BJ (cell line): ENCODE measurements around the gene MYOG. TPM values are rescaled to one million over a fixed set of nuclear protein-coding genes. Genes with fewer than 3 reads are reported as not detected.

Experiments
- CTCF ChIA-PET: fragments of 350-600 bp; formaldehyde crosslinking; extraction: SDS; loops from one replicate; lab custom pipeline; 2021; ENCODE audit warnings: antibody characterized with exemption, inconsistent platforms; lab: Yijun Ruan, JAX
- POLR2A ChIA-PET: fragments of 300-600 bp; sonication (Branson Sonifier 250); formaldehyde crosslinking; extraction: SDS; loops from one replicate; lab custom pipeline; 2021; ENCODE audit warnings: antibody characterized with exemption; lab: Charles Lee
- DNase-seq: peaks from one replicate; pipeline ENCODE4 v3.0.0-alpha.2; 2011; ENCODE audit warnings: low read depth
- H3K27me3 ChIP-seq: 2 replicates; pipeline ENCODE4 v1.6.0; 2011; ENCODE audit warnings: low read length; ENCODE audit not compliant: control insufficient read depth, insufficient read depth
- H3K36me3 ChIP-seq: 2 replicates; pipeline ENCODE4 v1.5.1; 2011; ENCODE audit warnings: low read length; ENCODE audit not compliant: control insufficient read depth, insufficient read depth
- H3K4me3 ChIP-seq: 2 replicates; pipeline ENCODE4 v1.5.1; 2011; ENCODE audit warnings: low read depth, mild to moderate bottlenecking, control low read depth, low read length
- CTCF ChIP-seq: IDR thresholded peaks from 2 replicates; pipeline ENCODE4 v1.5.1; 2011; ENCODE audit warnings: low read depth, mild to moderate bottlenecking, control low read depth, inconsistent platforms, low read length, moderate library complexity; ENCODE audit not compliant: insufficient read depth
- polyA minus RNA-seq: library from RNA; depleted of rRNA, polyadenylated mRNA; stranded (reverse); fragments of >200 nt; gene quantifications from 2 replicates; pipeline ENCODE4 v1.2.3, GENCODE V29; 2011; rRNA and poly(A)+ RNA removed
- polyA plus RNA-seq: library from polyadenylated mRNA; depleted of rRNA; stranded (reverse); fragments of >200 nt; gene quantifications from 2 replicates; pipeline ENCODE4 v1.2.3, GENCODE V29; 2011; rRNA removed

The MYOG gene
- not detected in 2 replicates for polyA plus RNA-seq
- polyA minus RNA-seq, result not detected in 2 replicates

GRCh38 chr1:203085528-203086406 is at the start of gene MYOG:
MYOG (minus strand) TSS chr1:203086012; CDS start chr1:203085961, 51 bp downstream.
- Histone ChIP-seq H3K36me3 (no peaks in the 10 kb centered on the region), H3K4me3 (no peak within 1 kb of the TSS), H3K27me3 (peaks cover 20% of the 10 kb centered on the region)
- no peak for DNase-seq
- ChIA-PET POLR2A (no interaction called here), CTCF (interaction anchor here (1.1 to 3.0 kb wide), 6 partner anchors 8 to 181 kb away, joined by 4 to 12 read pairs (median 4); no protein-coding TSS in a partner anchor)
- TF ChIP-seq CTCF, result no peak

- H3K4me3 ChIP-seq, result no peak overlapping the region
- DNase-seq, result no peak
- H3K36me3 ChIP-seq, result no peaks in the 10 kb centered on the region
- CTCF ChIA-PET, result interaction anchor here (0.9 to 6.0 kb wide), 7 partner anchors 16 to 135 kb away, joined by 4 to 34 read pairs (median 8); no protein-coding TSS in a partner anchor
- no peak for TF ChIP-seq CTCF
- H3K27me3 ChIP-seq, result no peaks in the 10 kb centered on the region
- POLR2A ChIA-PET, result no interaction called here
Observed at GRCh38 chr1:203133970-203134725, 48.3 kb upstream of the MYOG start.

GRCh38 chr1:203131548-203132200 is 45.9 kb upstream of the MYOG start:
- CTCF ChIA-PET, result interaction anchor here (1.2 to 7.1 kb wide), 6 partner anchors 9 to 84 kb away, joined by 3 to 67 read pairs (median 11); no protein-coding TSS in a partner anchor
- TF ChIP-seq CTCF, result no peak
- POLR2A ChIA-PET, result no interaction called here
- Histone ChIP-seq H3K4me3 (no peak overlapping the region), H3K36me3 (no peaks in the 10 kb centered on the region), H3K27me3 (no peaks in the 10 kb centered on the region)
- no peak for DNase-seq

- no peak for TF ChIP-seq CTCF
- Histone ChIP-seq H3K4me3 (no peak overlapping the region), H3K27me3 (no peaks in the 10 kb centered on the region), H3K36me3 (no peaks in the 10 kb centered on the region)
- ChIA-PET POLR2A (no interaction called here), CTCF (interaction anchor here (0.8 to 7.1 kb wide), 6 partner anchors 9 to 139 kb away, joined by 3 to 67 read pairs (median 4); no protein-coding TSS in a partner anchor)
- no peak for DNase-seq
Observed at GRCh38 chr1:203130358-203130985, 44.7 kb upstream of the MYOG start.
